Measurements from ENCODE around the gene MRPS18A. TPM values are rescaled to one million over a fixed set of nuclear protein-coding genes. Genes with fewer than 3 reads are reported as not detected.

The MRPS18A gene
- total and polyA plus RNA-seq, 9 of the 15 experiments (the other 6 are each of a cell fraction or from before 2014, with no cell fraction given) = 87.5 to 243 (median 125) TPM

DNA sequence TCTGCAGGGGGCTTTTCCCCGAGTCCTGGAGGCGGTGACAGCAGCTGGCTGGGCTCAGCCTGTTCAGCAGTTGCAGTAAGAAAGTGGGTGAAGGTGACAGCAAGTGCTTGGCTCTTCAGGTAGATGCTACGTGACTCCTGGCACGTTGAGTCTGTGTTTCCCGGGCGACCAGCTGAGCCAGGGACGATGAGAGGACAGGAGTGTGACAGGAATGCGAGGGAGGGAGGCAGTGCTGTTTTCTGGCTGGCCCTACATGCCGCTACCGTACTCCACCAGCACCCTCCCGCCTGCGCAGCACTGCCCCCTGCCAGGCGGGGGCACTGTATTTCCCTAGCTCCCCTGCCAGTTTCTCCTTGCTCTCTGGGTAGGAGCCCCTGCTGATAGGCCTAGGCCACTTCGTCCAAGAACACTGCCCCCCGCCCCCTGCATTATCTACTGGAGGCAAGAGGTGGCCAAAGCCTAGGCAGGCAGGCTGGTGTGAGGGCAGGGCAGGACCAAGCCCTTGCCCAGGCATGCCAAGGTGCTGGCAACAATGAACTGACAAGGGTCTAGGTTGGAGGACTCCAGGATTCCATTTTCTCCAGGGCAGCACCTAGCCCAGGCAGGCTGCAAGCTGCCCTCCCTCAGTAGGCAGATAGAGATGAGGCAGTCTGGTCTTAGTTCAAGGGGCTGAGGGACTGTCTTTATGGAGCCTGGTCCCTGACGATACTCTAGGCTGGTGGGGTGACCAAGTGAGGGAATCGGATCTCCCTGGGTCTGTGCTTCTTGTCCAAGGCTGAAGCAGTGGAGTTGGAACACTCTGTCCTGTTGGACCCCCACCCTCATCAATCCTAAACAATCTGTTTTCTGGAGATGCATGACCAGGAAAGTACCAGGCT is 19.2 kb downstream of the MRPS18A start (continued):
- TF ChIP-seq POLR2G (IDR thresholded peaks at IDR 0.05; ENCODE audit: low read depth, low read length) = peak; percentile 74
- peak; percentile 48; the same call in 1 of the 2 replicates for TF ChIP-seq ERF (CRISPR knock-in tag; IDR thresholded peaks at IDR 0.05)
- TF ChIP-seq DACH1 (IDR thresholded peaks at IDR 0.05; ENCODE audit: partially characterized antibody) = peak; percentile 35
- TF ChIP-seq ZNF232 (CRISPR knock-in tag; IDR thresholded peaks at IDR 0.05) = peak; percentile 50; the same call in 1 of the 2 replicates
- TF ChIP-seq CTCF (IDR thresholded peaks at IDR 0.05 in 2 of 3, conservative IDR thresholded peaks at IDR 0.05 in 1 of 3; ENCODE audit: insufficient read depth in 2 of 3, low read depth in 1 of 3, low read length in 3 of 3) = peak; percentile 76 to 80 (median 78)
- TF ChIP-seq U2AF1 (optimal IDR thresholded peaks at IDR 0.05; ENCODE audit: low read depth, low read length) = no peak
- TF ChIP-seq E2F5 (CRISPR knock-in tag; IDR thresholded peaks at IDR 0.05) = 0 out of 2 replicates have a peak, but pooled peaks have one; percentile 56
- TF ChIP-seq ELF2 (CRISPR knock-in tag; IDR thresholded peaks at IDR 0.05) = peak; percentile 52
- TF ChIP-seq ADNP (tag; IDR thresholded peaks at IDR 0.05) = no peak
- no peak for TF ChIP-seq SIN3B (IDR thresholded peaks at IDR 0.05; ENCODE audit: low read depth)
- TF ChIP-seq RBFOX2 (IDR thresholded peaks at IDR 0.05; ENCODE audit: low read depth, low read length) = peak; percentile 46; the same call in 1 of the 2 replicates
- TF ChIP-seq CHD7 (IDR thresholded peaks at IDR 0.05; ENCODE audit: low read depth, low read length) = peak; percentile 58
